Heart left ventricle (tissue), 13 donors: ENCODE results near the gene NID2.

Experiments
- POLR2A ChIP-seq, 2 donors: fragments of 450-650 bp; IDR thresholded peaks; one replicate each; pipeline ENCODE4 v1.6.1; 2017; ENCODE audit warnings: antibody characterized with exemption in 2 of 2, mild to moderate bottlenecking in 2 of 2, moderate library complexity in 2 of 2
- TF ChIP-seq, protein P1 (sequence below), 12 donors: fragments of 200-600 bp; sonication (generic) in 4 of 12; IDR thresholded peaks; one replicate each; pipeline versions ENCODE4 v1.5.0 to v1.8.0; 2018 to 2022; ENCODE audit warnings: antibody characterized with exemption in 12 of 12, mild to moderate bottlenecking in 5 of 12
- donor health status: ischemic (EF 13 %, LVEDD 7.1; RV severe dilation, severe dysfunction).
- donor health status: DM: no; HTN: yes; CAD: no.
- donor health status: DM: no; HTN: no; CAD: no.
- donor health status: ischemic (EF 25% LVEDD 6.9; RV normal size, moderate dysfunction).
- donor health status: ischemic (EF 25% LVEDD 5.7; RV mildly dilated, moderate dysfunction).
- donor health status: ischemic (EF 35%, LVEDD 5.7; RV mildly dilated, moderate dysfunction).
- donor health status: nonischemic (EF 11% LVEDD 7.7; RV severe dilation, severe dysfunction).
- donor health status: DM: yes; HTN: yes; CAD: no.
- donor health status: PGD.
- donor health status: ischemic (EF 29% LVEDD 5.4; RV normal size, mild dysfunction).
- donor health status: nonischemic (EF 23%, LVEDD 6.1; RV moderate dilation, normal function).

GRCh38 chr14:52108823-52109222, 40.0 kb upstream of the NID2 start:
- TF ChIP-seq, protein P1, sequence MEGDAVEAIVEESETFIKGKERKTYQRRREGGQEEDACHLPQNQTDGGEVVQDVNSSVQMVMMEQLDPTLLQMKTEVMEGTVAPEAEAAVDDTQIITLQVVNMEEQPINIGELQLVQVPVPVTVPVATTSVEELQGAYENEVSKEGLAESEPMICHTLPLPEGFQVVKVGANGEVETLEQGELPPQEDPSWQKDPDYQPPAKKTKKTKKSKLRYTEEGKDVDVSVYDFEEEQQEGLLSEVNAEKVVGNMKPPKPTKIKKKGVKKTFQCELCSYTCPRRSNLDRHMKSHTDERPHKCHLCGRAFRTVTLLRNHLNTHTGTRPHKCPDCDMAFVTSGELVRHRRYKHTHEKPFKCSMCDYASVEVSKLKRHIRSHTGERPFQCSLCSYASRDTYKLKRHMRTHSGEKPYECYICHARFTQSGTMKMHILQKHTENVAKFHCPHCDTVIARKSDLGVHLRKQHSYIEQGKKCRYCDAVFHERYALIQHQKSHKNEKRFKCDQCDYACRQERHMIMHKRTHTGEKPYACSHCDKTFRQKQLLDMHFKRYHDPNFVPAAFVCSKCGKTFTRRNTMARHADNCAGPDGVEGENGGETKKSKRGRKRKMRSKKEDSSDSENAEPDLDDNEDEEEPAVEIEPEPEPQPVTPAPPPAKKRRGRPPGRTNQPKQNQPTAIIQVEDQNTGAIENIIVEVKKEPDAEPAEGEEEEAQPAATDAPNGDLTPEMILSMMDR (IDR thresholded peaks at IDR 0.05), result no peak
- TF ChIP-seq POLR2A (IDR thresholded peaks at IDR 0.05), result no peak
